Measurements from ENCODE around the gene KBTBD8. TPM values are rescaled to one million over a fixed set of nuclear protein-coding genes. Genes with fewer than 3 reads are reported as not detected.
A peak's percentile ranks its signal among the peaks of the same experiment; 100 is the strongest.

Gene KBTBD8
- total RNA-seq, 1 donor from 2014 or later = 53.3 TPM

- no peaks in the 10 kb centered on the region for H3K36me3 Mint-ChIP-seq (ENCODE audit: low read depth)
- POLR2A ChIA-PET = interaction anchor here (5.8 kb wide), 1 partner anchor 45 kb away, joined by 112 read pairs; the partner anchor contains the start of gene KBTBD8
- H3K4me1 Mint-ChIP-seq = peaks cover 46% of the 10 kb centered on the region
- H3K4me3 Mint-ChIP-seq = no peak overlapping the region
- no peaks in the 10 kb centered on the region for H3K9me3 Mint-ChIP-seq
- no peak for ATAC-seq (ENCODE audit: low read depth)
- CTCF ChIA-PET = interaction anchor here (0.9 kb wide), 1 partner anchor 72 kb away, joined by 4 read pairs; no protein-coding TSS in a partner anchor
- intact Hi-C loops (cut with micrococcal nuclease) = loop anchor here (10.0 kb wide), 1 partner anchor 641 kb away; no protein-coding TSS in a partner anchor
- H3K27me3 Mint-ChIP-seq = no peaks in the 10 kb centered on the region
- DNase-seq = no peak
- peak overlapping the region; percentile 83 for H3K27ac Mint-ChIP-seq
- no peak for TF ChIP-seq CTCF (IDR thresholded peaks at IDR 0.05)
Observed at GRCh38 chr3:67044295-67044694, 46.2 kb downstream of the KBTBD8 start.

- POLR2A ChIA-PET = interaction anchor here (1.7 to 5.8 kb wide), 4 partner anchors 14 to 73 kb away, joined by 3 to 112 read pairs (median 16); partner anchors contain the start of gene KBTBD8
- ATAC-seq (ENCODE audit: low read depth) = no peak
- Mint-ChIP-seq H3K27ac (peak overlapping the region; percentile 83), H3K36me3 (ENCODE audit: low read depth) (peaks cover 2% of the 10 kb centered on the region), H3K27me3 (no peaks in the 10 kb centered on the region), H3K9me3 (no peaks in the 10 kb centered on the region), H3K4me1 (peaks cover 50% of the 10 kb centered on the region), H3K4me3 (no peak overlapping the region)
- no peak for TF ChIP-seq CTCF (IDR thresholded peaks at IDR 0.05)
- CTCF ChIA-PET = interaction anchor here (0.7 to 5.2 kb wide), 5 partner anchors 26 to 73 kb away, joined by 3 to 42 read pairs (median 27); no protein-coding TSS in a partner anchor
- DNase-seq = no peak
- intact Hi-C loops (cut with micrococcal nuclease) = loop anchor here (5.0 to 10.0 kb wide), 2 partner anchors 640 to 658 kb away; no protein-coding TSS in a partner anchor
Observed at GRCh38 chr3:67044955-67045354, 46.8 kb downstream of the KBTBD8 start.

DNA sequence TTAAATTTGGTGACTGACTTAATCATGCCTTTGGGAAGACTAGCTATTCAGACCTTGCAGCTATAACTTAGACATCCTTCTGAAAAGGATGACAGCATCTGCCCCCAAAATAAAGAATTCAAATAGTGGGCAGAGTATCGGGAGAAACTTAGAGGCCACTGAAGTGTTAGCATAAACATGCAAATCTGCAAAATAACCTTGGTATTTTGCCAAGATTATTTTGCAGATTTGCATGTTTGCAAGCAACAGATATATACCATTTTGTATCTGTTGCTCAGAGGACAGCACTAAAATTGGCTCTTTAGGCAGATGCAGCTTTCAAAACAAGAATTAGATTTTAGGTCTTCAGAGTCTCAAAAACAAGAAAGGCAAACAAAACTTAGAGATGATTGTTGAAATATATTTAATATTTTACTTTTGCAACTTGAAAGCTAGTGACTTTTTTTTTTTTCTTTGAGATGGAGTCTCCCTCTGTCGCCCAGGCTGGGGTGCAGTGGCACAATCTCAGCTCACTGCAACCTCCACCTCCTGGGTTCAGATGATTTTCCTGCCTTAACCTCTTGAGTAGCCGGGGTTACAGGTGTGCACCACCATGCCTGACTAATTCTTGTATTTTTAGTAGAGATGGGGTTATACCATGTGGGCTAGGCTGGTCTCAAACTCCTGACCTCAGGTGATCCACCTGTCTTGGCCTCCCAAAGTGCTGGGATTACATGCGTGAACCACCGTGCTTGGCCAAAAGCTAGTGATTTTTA, 47.8 kb downstream of the KBTBD8 start:
- ATAC-seq (ENCODE audit: low read depth) (no peak), DNase-seq (no peak)
- no peak for TF ChIP-seq CTCF (IDR thresholded peaks at IDR 0.05)
- Mint-ChIP-seq H3K27ac (peak overlapping the region; percentile 83), H3K27me3 (no peaks in the 10 kb centered on the region), H3K36me3 (ENCODE audit: low read depth) (peaks cover 6% of the 10 kb centered on the region), H3K9me3 (peaks cover 4% of the 10 kb centered on the region), H3K4me3 (no peak overlapping the region), H3K4me1 (peaks cover 52% of the 10 kb centered on the region)
- CTCF ChIA-PET = interaction anchor here (0.7 to 5.2 kb wide), 8 partner anchors 8 to 609 kb away, joined by 3 to 42 read pairs (median 6); partner anchors contain the start of gene SUCLG2
- POLR2A ChIA-PET = interaction anchor here (1.7 to 5.8 kb wide), 5 partner anchors 15 to 74 kb away, joined by 3 to 112 read pairs (median 10); partner anchors contain the start of gene KBTBD8
- intact Hi-C loops (cut with micrococcal nuclease) = loop anchor here (5.0 to 10.0 kb wide), 2 partner anchors 639 to 659 kb away; no protein-coding TSS in a partner anchor

DNA sequence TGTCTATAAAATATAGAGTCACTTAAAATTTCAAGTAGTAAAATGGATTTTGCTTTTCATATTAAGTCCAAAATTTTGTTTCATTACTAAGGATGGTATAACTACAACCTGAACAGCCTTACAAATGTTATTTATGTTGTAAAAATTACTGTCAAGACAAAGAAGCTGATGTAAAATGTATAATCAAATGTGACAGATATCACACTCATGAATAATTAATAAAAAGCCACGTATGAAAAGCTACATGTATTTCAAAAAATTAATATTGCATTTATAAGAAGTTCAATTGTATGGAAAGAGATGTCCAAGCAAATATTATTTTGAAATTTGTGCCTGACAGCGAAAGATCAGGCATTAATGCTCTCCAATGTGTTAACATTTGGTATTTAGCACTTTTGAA, 48.9 kb downstream of the KBTBD8 start:
- CTCF ChIA-PET = interaction anchor here (0.9 to 5.2 kb wide), 10 partner anchors 9 to 608 kb away, joined by 3 to 42 read pairs (median 6); partner anchors contain the start of genes KBTBD8 and SUCLG2
- Mint-ChIP-seq H3K36me3 (ENCODE audit: low read depth) (peaks cover 6% of the 10 kb centered on the region), H3K9me3 (peaks cover 4% of the 10 kb centered on the region), H3K4me3 (no peak overlapping the region), H3K27ac (peak overlapping the region; percentile 93), H3K4me1 (peaks cover 52% of the 10 kb centered on the region), H3K27me3 (no peaks in the 10 kb centered on the region)
- intact Hi-C loops (cut with micrococcal nuclease) = loop anchor here (5.0 to 10.0 kb wide), 2 partner anchors 638 to 660 kb away; no protein-coding TSS in a partner anchor
- POLR2A ChIA-PET = interaction anchor here (0.6 to 5.8 kb wide), 6 partner anchors 29 to 760 kb away, joined by 5 to 112 read pairs (median 12); partner anchors contain the start of genes KBTBD8 and SUCLG2
- no peak for TF ChIP-seq CTCF (IDR thresholded peaks at IDR 0.05)
- ATAC-seq (ENCODE audit: low read depth) (no peak), DNase-seq (no peak)

Data from activated B cell treated with CpG ODN at 0.5 μM for 24 hours (primary cell).